ENCODE results near the gene NEK5.
"Not testable (repeated sequence)": the region's sequence is repeated elsewhere in the genome, so short reads cannot be mapped to it uniquely, and the experiment has no call there.

The NEK5 gene

DNA sequence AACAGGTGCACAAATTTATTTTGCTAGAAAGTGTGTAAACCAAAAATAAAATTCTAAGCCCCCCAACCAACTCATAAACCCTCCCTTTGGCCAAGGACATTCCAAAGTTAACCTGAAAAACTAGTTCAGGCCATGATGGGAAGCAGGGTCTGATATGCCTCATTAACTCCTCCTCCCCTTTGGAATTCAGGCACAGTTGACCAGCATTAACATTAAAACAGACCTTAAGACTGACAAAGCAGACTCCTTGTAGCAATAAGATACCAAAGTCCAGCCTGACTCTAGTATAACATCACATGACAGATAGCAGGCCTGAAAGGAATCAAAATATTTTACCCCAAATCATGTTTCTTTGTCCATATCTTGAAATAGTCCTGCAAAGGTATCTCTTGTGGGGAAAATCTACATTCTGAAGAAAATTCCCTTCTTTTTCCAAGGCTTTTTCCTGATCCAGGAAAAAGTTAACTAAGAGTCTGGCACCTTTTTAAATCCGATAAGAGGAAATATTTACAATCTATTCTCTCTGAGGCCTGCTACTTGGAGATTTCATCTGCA lies 19.7 kb downstream of the NEK5 start:
- H3K36me3 ChIP-seq (ENCODE audit: control insufficient read depth, insufficient read depth, low read length) = no peaks in the 10 kb centered on the region
- H3K27ac ChIP-seq = no peak overlapping the region
- no peak overlapping the region for H3K4me3 ChIP-seq (ENCODE audit: low read depth, low read length)
- no peaks in the 10 kb centered on the region for H3K4me1 ChIP-seq
- TF ChIP-seq, protein P1, sequence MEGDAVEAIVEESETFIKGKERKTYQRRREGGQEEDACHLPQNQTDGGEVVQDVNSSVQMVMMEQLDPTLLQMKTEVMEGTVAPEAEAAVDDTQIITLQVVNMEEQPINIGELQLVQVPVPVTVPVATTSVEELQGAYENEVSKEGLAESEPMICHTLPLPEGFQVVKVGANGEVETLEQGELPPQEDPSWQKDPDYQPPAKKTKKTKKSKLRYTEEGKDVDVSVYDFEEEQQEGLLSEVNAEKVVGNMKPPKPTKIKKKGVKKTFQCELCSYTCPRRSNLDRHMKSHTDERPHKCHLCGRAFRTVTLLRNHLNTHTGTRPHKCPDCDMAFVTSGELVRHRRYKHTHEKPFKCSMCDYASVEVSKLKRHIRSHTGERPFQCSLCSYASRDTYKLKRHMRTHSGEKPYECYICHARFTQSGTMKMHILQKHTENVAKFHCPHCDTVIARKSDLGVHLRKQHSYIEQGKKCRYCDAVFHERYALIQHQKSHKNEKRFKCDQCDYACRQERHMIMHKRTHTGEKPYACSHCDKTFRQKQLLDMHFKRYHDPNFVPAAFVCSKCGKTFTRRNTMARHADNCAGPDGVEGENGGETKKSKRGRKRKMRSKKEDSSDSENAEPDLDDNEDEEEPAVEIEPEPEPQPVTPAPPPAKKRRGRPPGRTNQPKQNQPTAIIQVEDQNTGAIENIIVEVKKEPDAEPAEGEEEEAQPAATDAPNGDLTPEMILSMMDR (IDR thresholded peaks at IDR 0.05) = no peak
- H3K4me2 ChIP-seq (ENCODE audit: low read length) = no peak overlapping the region
- no peaks in the 10 kb centered on the region for H3K9me3 ChIP-seq (ENCODE audit: control insufficient read depth, low read length)
- H3K79me2 ChIP-seq = no peaks in the 10 kb centered on the region
- no peak overlapping the region for H2AFZ ChIP-seq
- no peaks in the 10 kb centered on the region for H3K27me3 ChIP-seq (ENCODE audit: control insufficient read depth, insufficient read depth, low read length)
- no peak overlapping the region for H3K9ac ChIP-seq

DNA sequence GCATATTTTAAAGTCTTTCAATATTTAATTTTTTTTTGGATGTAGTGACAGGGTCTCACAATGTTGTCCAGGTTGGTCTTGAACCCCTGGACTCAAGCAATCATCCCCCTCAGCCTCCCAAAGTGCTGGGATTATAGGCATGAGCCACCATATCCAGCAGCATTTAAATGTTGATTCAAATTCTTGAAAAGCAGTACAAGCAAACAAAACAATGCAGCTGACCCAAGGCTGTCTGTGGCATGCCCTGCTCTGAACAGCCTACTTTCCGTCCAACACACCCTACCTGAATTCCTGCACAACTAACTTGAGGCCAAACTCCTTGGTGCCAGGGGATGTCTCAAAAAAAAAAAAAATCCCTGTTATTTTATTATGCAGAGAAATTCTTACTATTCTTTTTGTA lies 23.0 kb downstream of the NEK5 start:
- Histone ChIP-seq H3K9ac (no peak overlapping the region), H3K9me3 (ENCODE audit: control insufficient read depth, low read length) (no peaks in the 10 kb centered on the region), H3K4me1 (no peaks in the 10 kb centered on the region), H3K27ac (no peak overlapping the region), H3K4me3 (ENCODE audit: low read depth, low read length) (no peak overlapping the region), H2AFZ (no peak overlapping the region), H3K27me3 (ENCODE audit: control insufficient read depth, insufficient read depth, low read length) (no peaks in the 10 kb centered on the region), H3K36me3 (ENCODE audit: control insufficient read depth, insufficient read depth, low read length) (no peaks in the 10 kb centered on the region), H3K79me2 (no peaks in the 10 kb centered on the region), H3K4me2 (ENCODE audit: low read length) (no peak overlapping the region)
- TF ChIP-seq, protein P1 (IDR thresholded peaks at IDR 0.05) = no peak

DNA sequence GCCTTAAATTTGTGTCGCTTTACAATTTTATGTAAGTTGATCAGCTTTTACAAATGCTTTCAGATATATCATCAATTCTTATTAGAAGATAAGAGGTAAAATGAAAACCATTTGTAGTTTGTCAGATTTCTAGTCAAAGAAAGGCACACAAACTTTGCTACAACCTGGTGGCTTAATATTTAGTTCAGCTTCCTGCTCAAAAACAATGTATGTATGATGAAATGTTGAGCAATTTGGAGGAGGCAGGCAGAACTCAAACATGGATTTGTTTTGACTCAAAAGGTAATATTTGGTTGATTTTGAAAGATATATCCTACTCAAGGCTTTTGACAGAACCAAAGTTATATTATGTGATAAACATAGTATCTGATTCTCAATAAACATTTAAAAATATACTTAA lies 24.2 kb downstream of the NEK5 start:
- Histone ChIP-seq H3K27me3 (ENCODE audit: control insufficient read depth, insufficient read depth, low read length) (no peaks in the 10 kb centered on the region), H3K36me3 (ENCODE audit: control insufficient read depth, insufficient read depth, low read length) (no peaks in the 10 kb centered on the region), H3K9ac (no peak overlapping the region), H3K4me3 (ENCODE audit: low read depth, low read length) (no peak overlapping the region), H3K79me2 (no peaks in the 10 kb centered on the region), H3K4me1 (no peaks in the 10 kb centered on the region), H3K27ac (no peak overlapping the region), H2AFZ (no peak overlapping the region), H3K4me2 (ENCODE audit: low read length) (no peak overlapping the region), H3K9me3 (ENCODE audit: control insufficient read depth, low read length) (no peaks in the 10 kb centered on the region)
- TF ChIP-seq, protein P1 (IDR thresholded peaks at IDR 0.05) = no peak

DNA sequence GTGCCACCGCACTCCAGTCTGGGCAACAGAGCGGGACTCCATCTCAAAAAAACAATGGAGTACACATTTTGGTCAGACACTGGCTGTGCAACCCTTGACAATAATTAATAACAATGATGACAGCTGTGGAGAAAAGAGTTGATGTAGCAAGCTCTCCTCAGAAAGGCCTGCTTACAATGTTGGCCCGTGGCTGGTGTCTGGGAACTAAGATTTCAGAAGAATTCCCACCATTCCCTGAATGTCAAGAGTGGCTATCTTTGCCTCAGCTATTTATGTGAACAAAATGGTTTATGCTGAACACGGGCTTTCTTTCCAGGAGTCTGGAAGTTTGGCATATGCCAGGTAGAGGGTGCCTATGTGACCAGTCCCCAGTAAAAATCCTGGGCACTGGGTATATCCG lies 25.5 kb downstream of the NEK5 start:
- no peaks in the 10 kb centered on the region for H3K27me3 ChIP-seq (ENCODE audit: control insufficient read depth, insufficient read depth, low read length)
- H3K9ac ChIP-seq = no peak overlapping the region
- no peaks in the 10 kb centered on the region for H3K79me2 ChIP-seq
- no peaks in the 10 kb centered on the region for H3K9me3 ChIP-seq (ENCODE audit: control insufficient read depth, low read length)
- H2AFZ ChIP-seq = no peak overlapping the region
- TF ChIP-seq, protein P1 (IDR thresholded peaks at IDR 0.05) = no peak
- H3K4me3 ChIP-seq (ENCODE audit: low read depth, low read length) = no peak overlapping the region
- H3K4me2 ChIP-seq (ENCODE audit: low read length) = no peak overlapping the region
- H3K27ac ChIP-seq = no peak overlapping the region
- H3K36me3 ChIP-seq (ENCODE audit: control insufficient read depth, insufficient read depth, low read length) = no peaks in the 10 kb centered on the region
- no peaks in the 10 kb centered on the region for H3K4me1 ChIP-seq

DNA sequence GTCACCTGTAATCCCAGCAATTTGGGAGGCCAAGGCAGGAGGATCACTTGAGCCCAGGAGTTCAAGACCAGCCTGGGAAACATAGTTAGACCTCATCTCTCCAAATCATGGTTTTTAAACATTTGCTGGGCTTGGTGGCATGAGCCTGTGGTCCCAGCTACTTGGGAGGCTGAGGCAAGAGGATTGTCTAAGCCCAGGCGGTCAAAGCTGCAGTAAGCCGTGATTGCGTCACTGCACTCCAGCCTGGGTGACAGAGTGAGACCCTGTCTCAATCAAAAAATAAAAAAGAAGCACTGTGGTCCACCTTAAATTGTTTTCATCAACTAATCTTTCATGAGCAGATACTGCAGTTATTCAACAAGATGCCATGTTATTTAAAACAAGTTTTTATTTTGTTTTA lies 26.4 kb downstream of the NEK5 start:
- not testable (repeated sequence) for H3K79me2 ChIP-seq; H3K9ac ChIP-seq; H3K4me1 ChIP-seq; H3K4me2 ChIP-seq (ENCODE audit: low read length); H3K9me3 ChIP-seq (ENCODE audit: control insufficient read depth, low read length); H3K36me3 ChIP-seq (ENCODE audit: control insufficient read depth, insufficient read depth, low read length); H2AFZ ChIP-seq; H3K27ac ChIP-seq; H3K27me3 ChIP-seq (ENCODE audit: control insufficient read depth, insufficient read depth, low read length); H3K4me3 ChIP-seq (ENCODE audit: low read depth, low read length)

Data from parathyroid adenoma (tissue), 2 donors.